HUDEP-2 (cell line): Measurements from ENCODE around the gene CUL7.
"Not testable (repeated sequence)": the region's sequence is repeated elsewhere in the genome, so short reads cannot be mapped to it uniquely, and the experiment has no call there.

Experiments
- DNase-seq, 76 experiments: peaks; one replicate each; lab custom pipeline; 2025; ENCODE audit not compliant: unreplicated experiment in 76 of 76; lab: John Stamatoyannopoulos, UW

Gene CUL7

DNA sequence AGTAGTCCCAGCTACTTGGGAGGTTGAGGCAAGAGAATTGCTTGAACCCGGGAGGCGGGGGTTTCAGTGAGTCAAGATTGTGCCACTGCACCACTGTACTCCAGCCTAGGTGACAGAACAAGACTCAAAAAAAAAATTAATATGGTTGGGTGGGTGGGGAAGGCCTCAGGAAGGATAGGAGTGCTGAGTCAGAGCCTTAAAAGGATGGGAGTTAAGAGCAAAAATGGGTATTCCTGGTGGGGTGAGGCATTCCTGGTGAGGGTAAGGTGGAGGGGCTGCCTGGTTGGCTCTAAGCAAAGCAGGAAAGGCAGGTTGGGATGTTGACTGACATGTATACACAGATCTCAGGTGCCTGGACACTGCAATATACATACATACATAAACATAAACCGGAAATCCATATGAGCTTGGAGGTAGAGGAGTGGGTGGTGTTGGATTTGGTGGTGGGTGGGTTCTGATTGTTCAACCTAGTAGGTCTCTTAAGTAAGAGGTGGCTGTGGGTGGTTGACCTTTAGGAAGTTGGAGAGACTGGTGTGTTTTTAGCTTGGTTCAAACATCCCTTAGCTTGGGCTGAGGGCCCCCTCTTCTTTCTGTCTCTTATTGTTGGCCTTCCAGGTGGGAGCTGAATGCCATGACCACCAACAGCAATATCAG, 33.5 kb downstream of the CUL7 start:
- no peak for DNase-seq

DNA sequence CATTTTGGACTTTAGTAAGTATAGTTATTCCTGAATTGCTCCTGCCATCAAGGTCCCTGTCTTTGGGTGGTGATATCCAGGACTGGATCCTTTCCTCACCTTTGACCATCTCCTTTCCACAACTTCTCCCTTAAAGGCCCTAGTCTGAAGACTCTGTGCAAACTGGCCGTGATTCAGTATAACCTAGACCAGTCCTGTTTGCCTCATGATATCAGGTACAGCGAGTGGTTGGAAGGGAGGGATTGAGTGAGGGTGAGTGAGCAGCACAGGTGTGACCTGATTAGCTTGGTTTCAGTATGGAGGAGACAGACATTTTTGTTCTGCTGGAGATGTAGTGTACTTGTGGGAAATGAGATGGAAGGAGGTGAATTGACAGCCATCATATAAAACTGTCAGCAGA, 34.5 kb downstream of the CUL7 start:
- no peak for DNase-seq

DNA sequence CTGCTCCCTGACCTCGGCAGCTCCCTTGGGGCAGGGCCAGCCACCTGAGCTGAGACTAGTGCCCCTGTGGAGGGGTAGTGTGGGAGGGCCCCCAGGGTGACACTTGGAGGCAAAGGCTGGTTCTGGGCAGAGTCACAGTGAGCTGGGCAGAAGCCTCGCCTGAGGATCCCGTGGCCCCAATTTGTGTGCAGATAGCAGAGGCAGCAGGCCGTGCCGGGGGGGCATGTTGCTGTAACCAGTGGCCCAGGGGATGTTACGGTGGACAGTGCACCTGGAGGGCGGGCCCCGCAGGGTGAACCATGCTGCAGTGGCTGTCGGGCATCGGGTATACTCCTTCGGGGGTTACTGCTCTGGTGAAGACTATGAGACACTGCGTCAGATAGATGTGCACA, 36.7 kb downstream of the CUL7 start:
- peak in 8 of 76 experiments; percentile 13 to 34 (median 16) for DNase-seq

DNA sequence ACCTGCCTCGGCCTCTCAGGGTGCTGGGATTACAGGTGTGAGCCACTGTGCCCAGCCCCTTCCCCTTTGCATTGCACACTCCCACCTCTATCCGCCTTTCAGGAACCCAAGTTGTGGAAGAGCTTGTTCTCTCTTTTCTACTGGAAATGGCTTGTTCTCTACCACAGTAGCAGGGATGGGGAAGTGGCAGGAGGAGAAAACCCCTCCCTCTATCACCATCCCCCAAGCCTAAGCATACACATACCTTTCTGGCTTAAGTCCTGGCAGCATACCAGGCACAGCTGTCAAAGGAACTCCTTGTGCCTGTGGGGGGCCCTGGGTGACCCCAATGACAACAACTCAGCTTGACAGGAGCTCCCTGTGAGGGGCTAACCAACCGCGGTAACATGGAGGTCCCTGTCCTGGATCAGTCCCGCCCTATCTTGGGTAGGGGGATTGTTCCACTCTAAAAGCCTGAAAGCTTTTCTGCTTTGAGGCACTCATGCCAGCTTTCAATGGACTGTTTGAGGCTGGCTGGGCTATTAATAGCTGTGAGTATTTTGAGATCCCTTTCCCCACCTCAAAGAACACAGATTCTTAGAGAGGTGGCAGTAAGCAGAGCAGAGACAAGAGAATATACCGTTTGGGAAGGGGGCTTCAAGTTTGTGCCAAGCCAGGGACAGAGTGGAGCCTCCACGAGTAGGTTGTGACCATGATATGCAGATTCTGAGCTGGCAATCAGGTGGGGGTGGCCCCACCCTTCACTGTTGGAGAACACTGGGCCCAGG, 37.3 kb downstream of the CUL7 start:
- DNase-seq: peak in 27 of 76 experiments; percentile 6 to 41 (median 28)

DNA sequence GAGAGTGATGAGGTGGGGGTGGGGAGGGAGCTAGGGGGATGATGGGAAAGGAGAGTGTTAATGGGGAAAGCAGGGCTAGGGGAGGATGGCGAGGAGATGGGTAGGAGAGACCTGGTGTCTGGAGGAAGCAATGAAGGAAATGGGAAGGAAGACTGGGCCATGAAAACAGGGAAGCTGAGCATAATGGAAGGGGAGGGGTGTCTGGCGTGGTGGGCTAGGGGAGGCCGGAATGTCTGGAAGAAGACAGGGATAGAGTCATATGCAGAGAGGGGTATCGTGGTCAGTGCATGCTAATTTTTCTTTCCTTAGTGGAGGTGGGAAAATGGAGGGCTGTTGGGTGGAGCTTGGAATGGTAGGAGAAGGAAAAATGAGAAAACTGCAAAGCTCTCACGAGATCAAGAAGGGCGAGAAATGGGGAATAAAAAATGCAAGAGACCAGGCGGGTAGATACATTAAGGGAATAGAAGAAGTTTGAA, 39.2 kb downstream of the CUL7 start:
- no peak for DNase-seq

DNA sequence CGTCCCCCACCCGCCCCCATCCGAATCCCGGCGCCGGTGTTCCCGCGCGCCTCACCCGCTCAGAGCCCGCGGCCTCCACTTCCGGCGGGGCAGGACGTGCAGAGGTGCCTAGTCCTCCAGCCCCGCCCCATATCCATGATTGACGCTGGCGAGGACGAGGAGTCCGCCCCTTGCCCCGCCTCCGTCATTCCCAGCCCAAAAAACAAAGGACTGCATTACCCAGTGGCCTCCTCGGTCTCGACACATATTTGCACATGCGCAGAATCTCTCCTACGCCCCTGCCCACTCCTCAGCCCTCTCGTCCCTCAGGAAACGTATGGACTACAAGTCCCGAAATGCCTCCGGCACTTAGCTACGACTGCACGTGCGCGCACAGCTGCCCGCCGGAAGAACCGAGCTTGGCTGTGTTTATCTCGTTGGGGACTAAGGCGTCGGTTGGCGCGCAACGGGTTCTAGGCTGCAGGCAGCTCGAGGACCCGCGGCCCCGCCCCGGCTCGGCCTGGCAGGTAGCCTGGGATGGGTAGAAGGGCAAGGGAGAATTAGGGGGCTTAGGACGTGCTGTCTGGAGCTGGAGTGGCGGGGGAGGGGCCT, 39.7 kb downstream of the CUL7 start, which contains the start of the genes KLHDC3 and MEA1:
Gene KLHDC3, plus strand, starts transcription at position 407 of the 591 bp plus-strand sequence. CDS start 2,944 bp downstream, outside the sequence.
Gene MEA1, minus strand, starts transcription at position 104 of the 591 bp plus-strand sequence. CDS start 133 bp downstream, outside the sequence.
- peak in 75 of 76 experiments; percentile 92 to 100 (median 100) for DNase-seq

DNA sequence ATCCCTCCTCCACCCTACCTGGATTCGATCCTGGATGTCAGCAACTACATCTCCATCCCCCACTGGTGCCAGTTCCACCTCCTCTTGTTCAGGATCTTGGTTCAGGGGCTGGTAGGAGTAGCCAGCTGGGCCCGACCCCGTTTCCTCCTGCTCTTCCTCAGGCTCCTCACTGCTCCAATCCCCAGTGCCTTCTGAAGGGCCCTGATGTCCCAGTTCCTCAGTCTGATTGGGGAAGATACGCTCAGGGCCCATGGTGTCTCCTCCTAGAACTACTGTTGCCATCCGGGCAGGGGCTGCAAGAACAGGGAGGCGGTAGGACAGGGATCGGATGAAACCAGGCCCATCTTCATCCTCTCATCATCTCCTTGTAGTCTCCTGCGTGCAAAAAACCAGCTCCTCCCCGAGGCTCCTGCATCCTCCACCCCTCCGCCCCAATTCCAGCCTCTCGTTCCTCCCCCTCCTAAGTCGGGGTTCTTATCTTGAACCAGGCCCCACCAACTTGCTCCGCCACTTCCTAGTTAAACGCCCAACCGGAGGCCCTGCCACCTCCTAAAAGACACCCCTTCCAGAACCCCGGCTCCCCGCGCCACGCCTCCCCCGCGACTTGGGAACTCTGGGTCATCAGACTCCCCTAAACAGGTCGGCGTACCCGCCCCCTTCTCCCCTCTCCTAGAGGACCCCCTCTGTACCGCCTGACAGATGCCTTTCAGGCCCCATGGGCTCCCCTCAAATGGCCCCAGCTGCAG, 40.4 kb downstream of the CUL7 start:
- peak in 61 of 76 experiments; percentile 20 to 92 (median 69) for DNase-seq

DNA sequence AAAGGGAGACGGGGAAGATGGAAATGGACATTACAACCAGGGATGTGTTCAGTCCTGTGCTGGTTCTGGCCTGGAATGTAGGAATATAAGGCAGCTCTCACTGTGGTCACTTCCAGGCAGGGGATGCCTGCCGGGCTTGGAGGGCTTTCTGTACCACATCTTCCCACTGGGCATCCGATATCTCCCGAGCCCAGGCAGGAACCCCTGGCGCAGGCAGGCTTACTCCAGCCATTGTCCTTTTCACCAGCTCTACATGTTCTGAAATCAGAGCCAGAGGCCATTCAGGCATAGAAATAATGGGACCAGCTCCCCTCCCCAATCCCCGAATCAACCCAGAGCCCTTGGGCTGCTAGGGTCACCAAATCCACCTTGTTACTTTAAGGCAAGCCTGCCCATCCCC, 41.3 kb downstream of the CUL7 start:
- DNase-seq: no peak

DNA sequence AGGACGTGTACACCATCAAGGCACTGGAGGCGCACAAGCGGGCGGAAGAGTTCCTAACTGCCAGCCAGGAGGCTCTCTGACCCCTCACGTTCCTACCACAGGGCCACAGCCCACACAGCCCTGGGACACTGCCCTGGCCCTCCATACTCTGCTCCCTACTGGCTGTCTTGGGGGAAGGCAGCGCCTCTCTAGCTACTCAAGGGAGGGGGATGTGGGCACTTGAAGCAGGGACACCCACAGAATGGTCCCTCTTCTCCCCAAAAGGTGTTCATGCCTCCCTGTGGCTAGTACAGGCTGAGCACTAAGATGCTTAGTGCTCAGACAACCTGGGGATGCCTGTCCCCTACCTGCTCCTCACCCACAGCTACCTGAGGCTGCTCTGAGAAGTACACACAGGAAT, 42.4 kb downstream of the CUL7 start:
- no peak for DNase-seq

DNA sequence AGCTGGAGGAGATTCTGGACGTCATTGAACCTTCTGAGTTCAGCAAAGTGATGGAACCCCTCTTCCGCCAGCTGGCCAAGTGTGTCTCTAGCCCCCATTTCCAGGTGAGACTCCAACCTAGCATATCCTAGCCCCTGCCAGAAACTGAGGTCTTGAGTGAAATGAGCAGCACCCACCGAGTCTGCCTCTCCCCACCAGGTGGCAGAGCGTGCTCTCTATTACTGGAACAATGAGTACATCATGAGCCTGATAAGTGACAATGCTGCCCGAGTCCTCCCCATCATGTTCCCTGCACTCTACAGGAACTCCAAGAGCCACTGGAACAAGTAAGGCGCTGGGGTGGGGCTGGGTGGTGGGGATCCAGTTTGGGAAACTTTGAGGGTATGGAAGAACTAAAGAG, 44.5 kb downstream of the CUL7 start:
- DNase-seq: peak in 60 of 76 experiments; percentile 9 to 68 (median 45)

DNA sequence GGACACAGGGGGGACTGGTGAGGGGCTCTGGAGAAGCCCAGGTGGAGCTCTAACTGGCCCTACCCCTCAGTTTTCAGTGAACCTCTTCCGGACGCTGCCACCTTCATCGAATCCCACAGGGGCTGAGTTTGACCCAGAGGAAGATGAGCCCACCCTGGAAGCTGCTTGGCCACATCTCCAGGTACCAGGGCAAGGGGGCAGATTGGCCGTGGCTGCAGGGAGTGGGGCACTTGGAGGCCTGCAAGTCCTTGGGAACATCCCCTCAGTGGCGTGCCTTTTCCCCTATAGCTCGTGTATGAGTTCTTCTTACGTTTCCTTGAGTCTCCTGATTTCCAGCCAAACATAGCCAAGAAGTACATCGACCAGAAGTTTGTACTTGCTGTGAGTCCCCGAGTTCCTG, 46.5 kb downstream of the CUL7 start:
- DNase-seq: no peak

DNA sequence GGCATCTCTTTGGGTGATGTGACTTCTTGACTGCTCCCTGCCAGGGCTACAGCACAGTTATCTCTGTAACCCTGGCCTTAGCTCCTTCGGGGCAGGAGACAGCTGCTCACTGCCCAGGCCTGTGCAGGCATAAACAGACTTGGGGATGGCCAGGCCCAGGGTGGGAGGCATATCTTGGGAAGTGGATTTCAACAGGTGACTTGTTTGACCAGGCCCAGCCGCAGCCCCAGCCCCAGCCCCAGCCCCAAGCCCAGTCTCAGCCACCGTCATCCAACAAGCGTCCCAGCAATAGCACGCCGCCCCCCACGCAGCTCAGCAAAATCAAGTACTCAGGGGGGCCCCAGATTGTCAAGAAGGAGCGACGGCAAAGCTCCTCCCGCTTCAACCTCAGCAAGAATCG, 47.4 kb downstream of the CUL7 start:
- DNase-seq: no peak

DNA sequence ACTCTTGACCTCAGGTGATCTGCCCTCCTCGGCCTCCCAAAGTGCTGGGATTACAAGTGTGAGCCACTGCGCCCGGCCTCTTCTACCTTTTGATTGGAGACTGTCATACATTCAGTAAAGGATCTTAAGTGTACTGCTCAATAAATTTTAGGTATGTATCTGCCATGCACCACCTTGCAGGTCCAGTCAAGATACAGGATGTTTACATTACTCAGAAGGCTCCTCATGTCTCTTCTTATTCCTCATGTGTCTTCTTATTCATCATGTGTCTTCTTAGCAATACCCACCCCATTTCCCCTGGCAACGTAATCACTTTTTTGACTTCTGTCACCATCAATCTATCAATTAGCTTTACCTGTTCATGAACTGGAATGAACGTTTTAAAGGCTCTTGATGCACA, 47.8 kb downstream of the CUL7 start:
- DNase-seq: no peak

DNA sequence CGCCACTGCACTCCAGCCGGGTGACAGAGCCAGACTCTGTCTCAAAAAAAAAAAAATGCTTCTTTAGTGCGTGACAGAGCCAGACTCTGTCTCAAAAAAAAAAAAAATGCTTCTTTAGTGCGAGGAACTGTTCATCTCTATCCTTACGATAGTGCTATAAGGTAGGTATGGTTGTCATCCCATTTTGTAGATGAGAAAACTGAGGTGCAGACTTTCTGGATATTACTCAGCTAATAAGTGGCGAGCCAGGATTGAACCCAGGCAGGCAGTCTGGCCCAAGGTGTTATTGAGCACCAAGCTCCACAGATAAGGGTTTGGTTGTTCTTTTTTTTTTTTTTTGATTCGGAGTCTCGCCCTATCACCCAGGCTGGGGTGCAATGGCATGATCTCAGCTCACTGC, 51.8 kb downstream of the CUL7 start:
- no peak for DNase-seq

DNA sequence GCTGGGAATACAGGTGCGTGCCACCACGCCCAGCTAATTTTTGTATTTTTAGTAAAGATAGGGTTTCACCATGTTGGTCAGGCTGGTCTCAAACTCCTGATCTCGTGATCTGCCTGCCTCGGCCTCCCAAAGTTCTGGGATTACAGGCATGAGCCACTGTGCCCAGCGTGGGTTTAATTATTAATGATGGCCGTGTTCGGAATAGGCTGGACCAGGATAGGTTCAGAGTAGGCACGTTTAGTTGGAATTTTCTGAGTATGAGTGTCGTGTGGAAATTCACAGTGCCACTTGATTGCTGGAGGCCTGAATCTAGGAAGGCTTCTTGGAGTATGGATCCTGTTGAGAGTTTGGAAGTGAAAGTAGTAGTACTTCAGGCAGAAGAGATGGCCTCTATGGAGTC, 55.4 kb downstream of the CUL7 start:
- not testable (repeated sequence) for DNase-seq

DNA sequence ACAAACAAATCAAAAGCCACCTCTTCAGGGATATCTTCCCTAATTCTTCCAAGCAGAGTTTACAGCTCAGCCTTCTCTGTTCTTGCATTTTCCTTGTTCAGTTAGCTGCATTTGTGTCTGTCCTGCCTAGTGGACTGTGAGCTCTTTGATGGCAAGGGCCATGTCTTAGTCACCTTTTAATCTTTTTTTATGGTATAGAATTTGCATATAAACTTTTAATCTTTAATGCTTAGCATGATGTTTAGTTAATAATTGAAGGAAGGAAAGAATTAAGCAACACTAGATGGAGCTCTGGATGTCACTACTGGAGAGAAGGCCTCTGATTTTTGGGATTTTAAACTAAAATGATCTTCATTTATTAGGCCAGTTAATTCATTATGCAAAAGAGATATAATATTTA, 57.1 kb downstream of the CUL7 start:
- DNase-seq: no peak

DNA sequence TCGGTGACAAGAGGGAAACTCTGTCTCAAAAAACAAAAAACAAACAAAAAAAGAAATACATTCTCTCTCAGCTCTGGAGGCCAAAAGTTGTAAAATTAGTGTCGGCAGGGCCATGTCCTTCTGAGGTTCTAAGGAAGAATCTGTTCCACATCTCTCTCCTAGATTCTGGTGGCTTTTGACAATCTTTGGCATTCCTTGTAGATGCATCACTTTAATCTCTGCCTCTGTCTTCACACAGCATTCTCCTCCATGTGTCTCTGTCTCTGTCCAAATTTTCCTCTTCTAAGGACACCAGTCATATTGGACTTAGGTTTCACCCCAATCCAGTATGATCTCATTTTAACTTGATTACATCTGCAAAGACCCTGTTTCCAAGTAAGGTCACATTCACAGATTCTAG, 60.2 kb downstream of the CUL7 start:
- DNase-seq: no peak

DNA sequence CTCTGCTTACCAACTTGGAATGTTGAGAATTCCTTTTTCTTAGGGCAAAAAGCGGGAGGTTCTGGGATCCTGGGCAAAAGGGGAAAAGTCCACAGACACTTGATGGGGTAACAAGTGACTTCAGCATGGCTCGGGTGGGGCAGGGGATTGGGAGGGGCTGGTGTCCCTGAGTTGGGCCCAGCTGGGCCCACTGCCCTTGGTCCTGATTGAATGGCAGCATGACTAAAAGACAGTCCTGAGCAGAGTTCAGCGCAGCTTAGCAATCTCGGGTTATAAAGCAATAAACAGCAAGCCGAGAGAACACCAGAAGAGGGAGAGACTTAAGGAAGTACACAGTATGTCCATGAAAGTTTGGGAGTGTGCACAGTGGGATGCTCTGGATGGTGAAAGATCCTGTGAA, 63.7 kb downstream of the CUL7 start:
- no peak for DNase-seq

DNA sequence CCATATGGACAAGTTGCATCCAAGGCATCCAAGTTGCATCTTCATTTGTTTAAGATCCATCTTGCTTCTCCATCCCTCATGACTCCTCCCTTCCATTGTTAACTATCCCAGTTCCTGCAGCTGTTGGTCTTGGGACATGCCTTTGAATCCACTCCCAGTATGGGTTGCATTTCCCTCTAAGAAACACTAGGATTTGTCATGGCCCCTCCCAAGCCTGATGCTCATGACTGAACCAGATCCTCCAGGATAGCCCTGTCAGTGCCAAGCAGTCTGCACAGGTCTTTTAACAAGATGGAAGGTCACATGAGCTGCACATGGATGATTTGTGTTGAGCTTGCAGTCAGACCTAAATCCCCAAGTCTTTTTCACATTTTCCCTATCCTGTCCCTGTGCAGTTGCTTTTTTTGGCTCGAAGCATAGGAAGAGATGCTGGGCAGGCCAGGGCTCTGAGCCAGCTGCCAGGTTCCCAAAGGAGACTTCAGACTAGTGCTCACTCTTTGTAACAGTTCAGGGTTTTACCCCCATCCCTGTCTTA, 65.1 kb downstream of the CUL7 start:
- DNase-seq: no peak
